Measurements from ENCODE around the gene TRPC4.

TRPC4 gene

DNA sequence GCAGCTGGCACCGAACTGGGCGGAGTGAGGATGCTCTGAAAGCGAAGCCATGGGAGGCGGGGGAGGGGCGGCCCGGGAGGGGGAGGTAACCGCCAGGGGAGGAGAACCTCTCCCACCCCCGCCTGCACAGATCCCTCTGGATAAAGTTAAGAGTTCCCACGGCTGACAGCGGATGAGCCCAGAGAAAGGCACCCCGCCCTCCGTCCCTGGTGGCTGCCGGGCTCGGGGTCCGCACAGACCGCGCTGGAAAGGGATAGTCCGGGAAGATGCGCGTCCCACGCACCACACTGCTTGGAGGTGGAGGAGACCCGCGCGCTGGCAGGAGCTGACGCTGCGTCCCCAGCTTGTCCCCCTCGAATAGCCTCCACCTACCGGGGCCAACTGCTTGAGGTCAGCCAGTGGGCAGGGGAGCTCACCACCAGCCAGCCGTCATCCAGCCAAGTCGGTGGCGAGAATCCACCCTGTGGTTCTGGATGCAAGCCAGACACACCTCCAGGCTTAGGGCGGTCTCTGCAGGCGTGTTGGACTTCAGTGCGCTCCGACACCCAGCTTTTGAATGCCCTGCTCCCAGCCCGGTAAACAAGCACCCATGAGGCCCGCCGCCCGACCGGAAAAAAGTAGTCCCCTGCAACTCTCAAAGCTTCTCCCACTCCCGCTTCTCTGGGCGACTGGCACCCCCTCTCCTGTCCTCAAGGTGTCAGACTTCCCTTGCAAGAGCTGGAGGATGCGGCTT, at the start of gene TRPC4:
Gene TRPC4, minus strand, starts transcription at position 17 of the 733 bp plus-strand sequence. CDS start 86,439 bp downstream, outside the sequence.
- DNase-seq: peak; percentile 37

DNA sequence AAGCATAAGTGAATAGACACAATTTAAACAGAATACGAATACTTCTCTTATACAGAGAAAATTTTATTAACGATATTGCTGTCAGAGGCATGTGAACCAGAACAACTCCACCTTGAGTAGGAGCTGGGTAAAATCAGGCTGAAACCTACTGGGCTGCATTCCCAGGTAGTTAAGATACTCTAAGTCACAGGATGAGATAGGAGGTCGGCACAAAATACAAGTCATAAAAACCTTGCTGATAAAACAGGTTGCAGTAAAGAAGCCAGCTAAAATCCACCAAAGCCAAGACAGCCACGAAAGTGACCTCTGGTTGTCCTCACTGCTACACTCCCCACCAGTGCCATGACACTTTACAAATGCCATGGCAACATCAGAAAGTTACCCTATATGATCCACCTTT, 49.2 kb upstream of the TRPC4 start:
- DNase-seq: no peak

GRCh38 chr13:37918116-37918714, 48.6 kb upstream of the TRPC4 start:
- DNase-seq: no peak

DNA sequence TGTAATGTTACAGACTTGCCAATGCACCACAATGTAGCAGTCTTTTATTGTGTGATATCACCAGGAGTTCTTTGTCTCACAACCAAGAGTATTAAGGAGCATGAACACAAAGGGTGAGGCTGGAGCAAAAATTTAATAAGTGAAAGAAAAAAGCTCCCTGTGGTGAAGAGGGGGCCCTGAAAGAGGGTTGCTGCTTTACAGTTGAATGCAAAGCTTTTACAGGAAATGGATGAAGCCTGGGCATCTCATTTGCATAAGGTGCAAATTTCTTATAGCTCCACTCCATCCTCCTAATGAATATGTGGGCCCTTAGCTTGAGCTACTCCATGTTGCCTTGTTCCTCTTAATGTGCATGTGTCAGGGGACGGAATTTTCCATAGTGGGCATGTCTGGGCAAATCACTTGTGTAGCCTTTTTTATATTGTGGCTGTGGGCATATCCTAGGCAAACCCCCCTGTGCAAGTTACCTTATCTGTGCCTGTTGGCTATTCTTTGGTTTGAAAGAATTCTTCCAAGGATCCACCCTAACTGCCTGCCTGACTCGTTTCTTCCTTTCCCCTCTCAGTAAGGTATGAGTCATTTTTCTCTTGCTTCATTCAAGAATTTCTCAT, 45.3 kb upstream of the TRPC4 start:
- no peak for DNase-seq

GRCh38 chr13:37910790-37911189, 41.2 kb upstream of the TRPC4 start:
- DNase-seq: no peak

DNA sequence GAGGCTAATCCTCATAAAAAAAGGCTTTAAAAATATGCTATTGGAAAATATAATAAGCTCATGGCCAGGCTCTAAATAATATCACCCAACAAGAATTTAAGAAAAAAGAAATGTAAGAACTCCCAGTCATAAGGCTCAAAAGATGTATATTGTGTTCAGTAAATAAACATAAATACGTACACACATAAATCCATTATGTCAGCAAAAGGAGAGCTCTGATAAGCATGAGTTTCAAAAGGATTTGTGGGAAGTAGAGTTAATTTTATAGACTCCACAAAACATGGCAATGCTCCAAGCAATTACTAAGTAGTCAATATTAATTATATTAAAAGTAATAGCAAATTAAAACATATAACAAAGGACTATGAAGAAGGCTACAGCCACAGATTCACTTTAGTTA, 37.3 kb upstream of the TRPC4 start:
- DNase-seq: no peak

DNA sequence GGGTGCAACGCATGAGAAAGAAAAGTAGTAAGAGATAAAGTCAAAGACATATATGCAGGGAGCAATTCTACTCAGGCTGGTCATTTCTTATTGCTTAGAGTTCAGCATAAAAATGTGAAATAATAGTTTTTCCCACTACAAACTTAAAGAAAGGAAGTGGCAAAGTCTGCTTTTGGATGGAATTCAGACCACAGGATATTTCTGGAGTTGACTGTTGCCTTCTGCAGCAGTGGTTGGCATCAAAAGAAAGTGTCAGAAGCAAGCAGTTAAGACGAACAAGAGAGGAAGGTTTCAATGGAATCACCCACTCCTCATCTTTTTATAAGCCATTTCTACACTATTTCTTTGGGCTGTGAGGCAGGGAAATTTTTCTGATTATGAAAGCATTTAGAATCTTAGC, 36.2 kb upstream of the TRPC4 start:
- DNase-seq: no peak

- DNase-seq: no peak
Observed at GRCh38 chr13:37899753-37900152, 30.2 kb upstream of the TRPC4 start.

DNA sequence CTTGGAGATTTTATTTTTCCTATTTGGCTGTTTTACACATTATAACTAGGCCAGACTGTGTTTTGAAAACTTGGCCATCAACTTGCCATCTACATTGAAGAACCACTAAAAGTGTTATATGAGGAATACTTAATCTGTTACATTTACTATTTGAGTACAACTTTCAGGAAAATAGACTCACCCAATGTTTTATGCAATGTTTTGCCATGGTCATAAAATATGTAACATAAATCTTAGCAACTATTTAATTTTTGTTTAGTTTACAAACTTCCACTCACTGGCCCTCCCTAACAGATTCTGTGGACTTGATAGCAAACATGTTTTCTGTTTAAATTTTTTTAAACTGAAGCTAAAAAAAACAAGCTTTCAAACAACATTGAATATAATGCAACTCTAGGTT, 23.7 kb upstream of the TRPC4 start:
- DNase-seq: no peak

GRCh38 chr13:37889820-37890219, 20.2 kb upstream of the TRPC4 start:
- DNase-seq: no peak

- DNase-seq: no peak
Observed at GRCh38 chr13:37889102-37889501, 19.5 kb upstream of the TRPC4 start.

GRCh38 chr13:37886879-37887278, 17.3 kb upstream of the TRPC4 start:
- no peak for DNase-seq

- DNase-seq: no peak
Observed at GRCh38 chr13:37884674-37885073, 15.1 kb upstream of the TRPC4 start.

- DNase-seq: no peak
Observed at GRCh38 chr13:37884026-37884425, 14.5 kb upstream of the TRPC4 start.

DNA sequence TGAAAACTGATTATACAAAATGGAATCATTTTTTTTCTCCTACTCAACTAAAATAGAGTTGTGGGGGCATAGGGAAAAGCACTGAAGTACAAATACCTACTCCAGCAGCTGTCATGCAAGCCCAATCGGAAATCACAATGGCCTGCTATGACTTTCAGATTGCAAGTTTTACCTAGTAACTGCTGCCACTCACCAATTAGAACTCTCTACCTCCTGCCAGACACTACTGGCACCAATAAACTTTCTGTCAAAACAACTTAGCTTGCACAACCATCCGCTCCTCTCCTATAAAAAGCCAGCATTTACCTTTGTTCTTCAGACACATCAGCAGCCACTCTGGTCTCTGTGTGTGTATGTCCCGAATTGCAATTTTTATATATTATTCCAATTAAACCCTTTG, 9.3 kb upstream of the TRPC4 start:
- DNase-seq: no peak

- no peak for DNase-seq
Observed at GRCh38 chr13:37878496-37878895, 8.9 kb upstream of the TRPC4 start.

- no peak for DNase-seq
Observed at GRCh38 chr13:37870895-37871550, 1.5 kb upstream of the TRPC4 start.

DNA sequence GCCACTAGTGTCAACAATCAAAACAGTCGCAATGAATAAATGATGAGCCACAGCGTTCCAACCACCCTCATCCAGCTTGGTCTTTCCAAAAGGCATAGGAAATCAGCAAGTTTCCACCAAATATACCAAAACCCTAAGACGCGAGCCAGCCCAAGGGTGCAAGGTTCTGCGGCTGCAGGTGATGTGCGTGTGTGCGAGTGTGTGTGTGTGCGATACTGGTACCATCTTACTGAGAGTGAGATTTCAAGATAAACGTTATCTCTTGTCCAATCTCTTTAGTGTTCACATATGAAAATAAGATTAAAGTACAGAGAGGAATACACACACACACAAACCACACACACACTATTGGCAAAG, 895 bp upstream of the TRPC4 start:
- DNase-seq: no peak

- no peak for DNase-seq
Observed at GRCh38 chr13:37869506-37869755, 141 bp downstream of the TRPC4 start.

GRCh38 chr13:37868691-37869505, 674 bp downstream of the TRPC4 start:
- no peak for DNase-seq

GRCh38 chr13:37863708-37864107, 5.9 kb downstream of the TRPC4 start:
- DNase-seq: no peak

- no peak for DNase-seq
Observed at GRCh38 chr13:37835392-37835791, 34.2 kb downstream of the TRPC4 start.

GRCh38 chr13:37833411-37833810, 36.2 kb downstream of the TRPC4 start:
- no peak for DNase-seq

All from NCI-H1694 (cell line).